ENCODE measurements around the gene ARHGAP24.
"Not testable (repeated sequence)": the region's sequence is repeated elsewhere in the genome, so short reads cannot be mapped to it uniquely, and the experiment has no call there.

Gene ARHGAP24

DNA sequence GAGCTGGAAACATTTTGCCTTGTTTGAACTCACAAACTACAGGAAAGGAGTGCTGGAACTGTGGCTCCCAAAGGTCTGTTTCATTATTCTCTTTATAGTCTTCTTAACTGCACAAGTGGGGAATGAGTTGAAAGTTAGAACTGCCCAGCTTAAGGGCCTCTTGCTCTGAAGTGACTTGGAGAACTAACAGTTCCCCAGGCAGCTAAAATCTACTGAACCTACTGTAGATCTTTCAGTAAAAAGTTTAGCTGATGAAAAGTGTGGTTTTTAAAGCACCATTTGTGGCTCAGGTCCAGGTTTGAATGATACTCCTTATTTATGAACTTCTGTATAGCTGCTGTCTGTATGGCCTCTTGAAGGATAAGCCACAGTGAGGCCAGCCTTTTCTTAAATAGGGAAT, 531.1 kb downstream of the ARHGAP24 start:
- DNase-seq (ENCODE audit: low read depth in 1 of 2, low spot score in 1 of 2), result no peak

DNA sequence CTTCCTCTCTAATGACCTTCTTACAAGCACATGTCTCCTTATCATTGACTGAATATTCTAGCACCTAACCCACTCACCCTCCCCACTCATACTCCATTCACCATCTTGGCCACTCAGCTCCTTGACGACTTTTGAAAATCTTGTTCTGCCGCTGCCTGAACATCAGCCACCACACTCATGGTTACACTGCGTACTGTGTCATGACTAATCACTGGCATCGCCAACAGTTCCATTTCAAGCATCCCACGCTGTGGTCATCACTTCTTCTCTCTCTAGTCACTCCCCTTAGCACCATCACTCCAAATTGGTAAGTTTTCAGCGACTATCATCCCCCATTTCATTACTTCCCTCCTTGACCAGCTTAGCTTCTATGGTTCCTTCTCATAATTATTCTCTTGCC, 532.1 kb downstream of the ARHGAP24 start:
- DNase-seq (ENCODE audit: low read depth in 1 of 2, low spot score in 1 of 2), result no peak

DNA sequence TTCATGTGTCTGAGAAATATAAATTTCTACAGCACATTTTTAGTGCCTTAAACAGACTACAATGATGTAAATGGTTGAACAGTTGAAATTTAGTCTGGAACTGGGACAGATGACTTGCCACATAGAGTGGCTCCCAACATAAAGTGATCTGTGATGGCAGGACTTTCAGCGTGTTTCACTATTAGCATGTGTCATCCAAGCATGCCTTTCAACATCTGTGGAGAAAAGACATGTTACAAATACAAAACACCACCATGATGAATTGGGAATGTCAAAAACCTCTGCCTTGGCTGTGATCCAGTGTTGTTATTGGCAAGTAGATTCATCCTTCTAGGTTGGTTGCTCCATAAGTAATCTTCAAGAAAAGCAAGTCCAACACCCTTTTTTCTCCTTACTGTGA, 536.2 kb downstream of the ARHGAP24 start:
- DNase-seq (ENCODE audit: low read depth in 1 of 2, low spot score in 1 of 2), result no peak

DNA sequence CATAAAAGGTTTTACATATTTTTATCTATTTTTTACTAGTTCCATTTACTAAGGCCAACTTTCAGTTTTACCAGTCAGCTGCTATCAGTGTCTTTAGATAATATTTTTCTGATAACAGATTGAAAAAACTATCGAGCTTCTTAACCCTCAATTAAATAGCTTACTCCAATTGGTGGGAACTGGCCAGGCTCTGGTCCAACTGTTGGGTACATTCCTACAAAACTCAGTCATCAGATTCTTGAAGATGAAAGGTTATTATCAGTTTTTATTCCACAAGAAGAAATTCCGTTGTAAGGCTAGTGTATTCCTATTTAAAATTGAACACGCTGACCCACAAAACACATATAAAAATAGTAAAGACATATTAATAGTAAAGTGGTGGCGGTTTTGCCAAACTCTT, 538.7 kb downstream of the ARHGAP24 start:
- DNase-seq (ENCODE audit: low read depth in 1 of 2, low spot score in 1 of 2), result no peak

DNA sequence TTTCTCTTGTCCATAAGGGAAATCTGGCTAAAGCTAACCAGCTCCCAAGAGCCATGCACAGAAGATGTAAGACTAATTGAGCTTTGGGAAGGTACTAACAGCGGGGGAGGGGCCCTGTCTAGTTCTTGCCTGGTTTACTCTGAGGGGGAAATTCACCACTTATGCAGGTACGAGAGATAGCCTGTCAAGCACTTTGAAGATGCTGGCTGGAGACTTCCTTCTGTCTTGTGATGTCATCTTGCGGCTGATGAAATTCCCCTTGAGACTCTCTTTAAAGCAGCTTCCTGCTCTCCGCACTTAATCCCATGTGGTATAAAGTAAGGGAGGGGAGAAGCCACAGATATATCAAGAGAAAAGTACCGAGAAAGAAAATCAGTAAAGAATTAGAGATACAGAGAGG, 539.6 kb downstream of the ARHGAP24 start:
- DNase-seq (ENCODE audit: low read depth in 1 of 2, low spot score in 1 of 2), result no peak

DNA sequence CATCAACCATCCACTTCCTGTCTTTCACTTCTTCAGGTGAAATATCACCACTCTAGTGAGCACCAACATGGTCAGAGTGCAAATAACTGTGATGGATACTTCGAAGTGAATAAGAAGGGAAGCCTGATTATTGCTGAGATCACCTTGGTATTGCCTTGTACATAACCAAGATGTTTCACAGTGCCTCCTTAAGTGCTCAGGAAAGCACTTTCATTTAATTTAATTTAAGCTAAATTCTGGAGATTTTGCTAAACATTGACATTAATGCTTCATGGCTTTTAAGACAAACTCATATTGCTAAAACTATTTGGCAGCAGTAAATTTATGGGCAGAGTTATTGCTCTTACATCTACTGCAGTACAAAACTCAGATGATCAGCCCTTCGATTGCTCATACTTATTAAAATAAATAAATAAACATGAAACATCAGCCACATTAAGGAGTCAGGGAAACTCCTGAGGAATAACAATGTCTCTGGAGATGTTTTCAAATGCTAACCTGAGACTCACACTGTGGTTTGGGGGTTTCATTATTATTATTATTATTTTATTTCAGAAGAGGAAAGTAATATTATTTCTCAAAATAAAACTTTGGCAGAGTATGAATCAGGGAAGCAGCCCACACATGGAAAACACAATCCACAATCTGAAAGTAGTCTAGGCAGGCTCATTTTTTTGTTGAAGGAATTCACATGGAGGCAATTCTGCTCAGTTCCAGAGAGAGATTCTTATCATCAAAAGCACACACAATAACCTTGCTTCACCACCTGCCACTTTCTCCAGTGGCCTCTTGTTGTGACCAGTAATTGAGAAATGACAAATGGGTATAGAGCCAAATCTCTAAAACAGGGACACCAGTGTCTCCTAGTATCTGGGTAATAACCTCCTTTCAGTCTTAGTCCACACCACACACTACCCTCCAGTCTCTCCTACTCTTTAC, 540.7 kb downstream of the ARHGAP24 start:
- no peak for DNase-seq (ENCODE audit: low read depth in 1 of 2, low spot score in 1 of 2)

DNA sequence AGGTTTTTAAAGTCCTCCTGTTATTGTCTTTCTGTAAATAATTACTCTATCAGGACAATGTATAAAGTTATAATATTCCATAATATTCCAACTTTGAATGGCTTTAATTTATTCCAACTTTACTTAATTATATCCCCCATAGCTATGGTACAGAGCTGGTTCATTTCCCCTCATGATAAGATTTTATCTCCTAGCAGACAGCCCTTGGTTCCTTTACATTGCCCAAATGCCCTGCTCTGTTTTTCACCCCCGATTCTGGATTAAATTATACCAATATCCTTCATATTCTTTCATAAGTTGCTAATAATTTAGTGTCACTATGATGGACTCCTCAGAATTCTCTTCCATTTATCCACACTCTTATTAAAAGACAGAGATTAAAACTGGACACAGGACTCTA, 544.4 kb downstream of the ARHGAP24 start:
- no peak for DNase-seq (ENCODE audit: low read depth in 1 of 2, low spot score in 1 of 2)

DNA sequence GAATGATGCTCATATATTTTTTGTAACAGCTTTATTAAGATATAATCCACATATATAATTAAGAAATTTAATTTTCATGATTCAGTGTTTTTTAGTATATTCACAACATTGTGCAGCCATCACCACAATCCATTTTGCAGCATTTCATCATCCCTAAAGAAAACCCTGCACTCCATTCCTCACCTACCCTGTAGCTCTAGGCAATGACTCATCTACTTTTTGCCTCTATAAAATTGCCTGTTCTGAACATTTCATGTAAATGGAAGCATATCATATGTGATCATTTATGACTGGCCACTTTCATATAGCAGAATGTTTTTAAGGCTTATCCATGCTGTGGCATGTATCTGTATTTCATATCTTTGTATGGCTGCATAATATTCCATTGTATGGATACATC, 545.0 kb downstream of the ARHGAP24 start:
- DNase-seq (ENCODE audit: low read depth in 1 of 2, low spot score in 1 of 2), result no peak

DNA sequence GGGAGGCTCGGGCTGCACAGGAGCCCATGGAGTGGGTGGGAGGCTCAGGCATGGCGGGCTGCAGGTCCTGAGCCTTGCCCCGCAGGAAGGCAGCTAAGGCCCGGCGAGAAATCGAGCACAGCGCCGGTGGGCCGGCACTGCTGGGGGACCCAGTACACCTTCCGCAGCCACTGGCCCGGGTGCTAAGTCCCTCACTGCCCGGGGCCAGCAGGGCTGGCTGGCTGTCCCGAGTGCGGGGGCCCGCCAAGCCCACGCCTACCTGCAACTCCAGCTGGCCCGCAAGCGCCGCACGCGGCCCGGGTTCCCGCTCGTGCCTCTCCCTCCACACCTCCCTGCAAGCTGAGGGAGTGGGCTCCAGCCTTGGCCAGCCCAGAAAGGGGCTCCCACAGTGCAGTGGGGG, 546.7 kb downstream of the ARHGAP24 start:
- not testable (repeated sequence) for DNase-seq (ENCODE audit: low read depth in 1 of 2, low spot score in 1 of 2)

DNA sequence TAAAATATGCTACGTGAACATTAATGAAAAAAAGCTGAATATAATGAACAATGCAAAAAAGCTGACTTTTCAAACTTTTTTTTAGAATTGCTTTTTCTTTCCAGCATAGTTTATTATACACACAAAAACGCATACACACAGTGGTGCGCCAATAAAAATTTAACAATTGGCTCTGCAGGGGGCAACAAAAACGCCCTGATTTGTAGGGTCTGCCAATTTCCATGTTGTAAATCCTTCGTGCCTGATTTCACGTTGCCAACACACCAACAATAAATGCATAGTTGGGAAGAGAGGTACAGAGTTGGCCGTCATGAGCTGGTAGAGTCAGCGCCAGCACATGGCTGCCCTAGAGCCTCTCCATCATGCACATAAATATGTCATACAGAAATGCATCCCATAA, 551.8 kb downstream of the ARHGAP24 start:
- no peak for DNase-seq (ENCODE audit: low read depth in 1 of 2, low spot score in 1 of 2)

DNA sequence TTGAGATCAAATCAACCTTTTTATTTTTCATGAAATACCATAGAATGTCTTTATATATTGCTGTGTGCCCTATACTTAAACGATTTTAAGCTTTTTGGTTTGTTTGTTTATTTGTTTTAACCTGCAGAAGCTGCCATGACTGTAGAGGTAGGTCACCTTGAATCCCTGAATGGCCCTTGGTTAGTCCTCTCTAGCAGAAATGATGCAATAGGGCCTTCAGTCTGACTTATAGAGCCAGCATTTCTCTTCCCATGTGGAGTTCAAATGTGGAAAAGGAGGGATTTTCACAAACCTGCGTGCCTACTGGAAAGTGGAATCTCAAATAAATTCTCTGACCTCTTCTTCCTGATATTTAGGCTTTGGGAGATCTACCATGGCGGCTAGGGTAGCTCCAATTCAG, 557.0 kb downstream of the ARHGAP24 start:
- no peak for DNase-seq (ENCODE audit: low read depth in 1 of 2, low spot score in 1 of 2)

DNA sequence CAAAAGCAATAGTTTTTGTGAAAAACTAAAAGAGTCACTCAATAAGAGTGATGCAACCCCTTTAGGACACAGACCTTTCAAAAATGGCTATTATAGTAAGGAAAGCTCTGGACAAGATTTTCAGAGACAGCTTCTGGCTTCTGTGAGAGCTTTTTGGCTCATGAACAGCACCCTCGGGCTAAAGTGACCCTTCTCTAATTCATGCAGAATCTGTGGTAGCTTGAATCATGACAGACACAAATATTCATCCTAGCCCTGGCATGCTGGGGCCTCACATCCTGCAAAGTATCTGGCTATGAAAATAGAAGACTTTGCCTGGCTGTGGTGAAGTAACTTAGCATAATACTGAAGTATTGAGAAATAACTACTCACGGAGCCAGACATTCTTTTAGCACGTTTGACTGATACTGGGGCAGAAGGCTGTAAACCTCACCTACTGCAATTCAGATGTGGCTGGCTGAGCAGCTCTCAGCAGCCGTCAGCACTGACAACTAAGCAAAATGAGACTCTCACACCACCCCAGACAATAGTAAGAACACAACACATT, 557.6 kb downstream of the ARHGAP24 start:
- DNase-seq (ENCODE audit: low read depth in 1 of 2, low spot score in 1 of 2), result no peak

DNA sequence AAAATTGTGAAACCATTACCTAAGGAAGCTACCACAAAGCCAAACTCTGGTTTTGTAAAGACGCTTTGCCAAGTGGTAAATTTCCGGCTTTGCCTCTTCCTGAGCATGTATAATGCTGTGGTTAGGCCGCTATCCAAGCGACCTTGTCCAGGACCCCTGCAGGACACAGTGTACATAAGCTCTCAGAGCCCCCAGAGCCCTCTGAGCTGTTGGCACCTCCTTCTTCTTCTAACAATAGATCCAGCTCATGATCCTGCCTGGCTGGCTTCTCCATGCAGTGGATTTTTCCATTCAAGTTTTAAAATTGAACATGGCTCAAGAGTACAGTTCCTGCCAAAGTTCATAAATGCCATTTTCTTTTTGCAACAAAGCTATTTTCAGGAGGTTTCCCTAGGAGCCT, 558.2 kb downstream of the ARHGAP24 start:
- DNase-seq (ENCODE audit: low read depth in 1 of 2, low spot score in 1 of 2), result no peak

DNA sequence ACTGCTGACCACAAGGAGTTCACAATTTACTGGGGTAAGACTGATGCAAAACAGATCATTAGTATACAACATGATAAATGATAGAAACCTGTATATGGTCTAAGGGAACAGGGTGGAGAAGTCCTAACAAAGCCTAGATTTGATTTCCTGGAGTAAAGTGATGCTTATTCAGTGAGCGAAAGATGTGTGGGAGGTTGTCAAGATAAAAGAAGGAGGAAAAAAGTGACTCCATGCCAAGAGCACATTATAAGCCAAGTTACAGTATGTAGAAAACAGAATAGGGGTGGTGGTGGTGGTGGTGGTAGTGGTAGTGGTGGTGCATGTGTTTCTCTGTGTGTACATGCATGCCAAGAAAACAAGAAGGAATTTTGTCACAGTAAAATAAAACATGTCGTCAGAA, 559.7 kb downstream of the ARHGAP24 start:
- DNase-seq (ENCODE audit: low read depth in 1 of 2, low spot score in 1 of 2), result no peak

DNA sequence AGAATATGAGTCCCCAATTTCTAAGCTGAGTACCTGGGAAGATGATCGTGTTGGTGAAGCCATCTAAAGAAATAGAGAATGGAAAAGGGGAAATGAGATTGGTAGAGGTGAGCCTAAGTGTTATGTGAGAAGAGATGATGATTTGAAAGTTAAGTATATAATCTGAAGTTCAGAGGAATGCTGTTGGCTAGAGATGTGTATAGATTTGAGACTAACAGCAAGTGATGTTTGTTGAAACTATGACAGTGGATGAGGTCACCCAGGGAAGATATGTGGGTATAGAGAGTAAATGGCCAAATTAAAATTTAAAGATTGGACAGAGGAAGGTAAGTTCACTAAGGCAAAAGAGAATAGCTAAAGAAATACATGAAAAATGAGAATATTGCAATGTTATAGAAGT, 560.7 kb downstream of the ARHGAP24 start:
- DNase-seq (ENCODE audit: low read depth in 1 of 2, low spot score in 1 of 2), result no peak

DNA sequence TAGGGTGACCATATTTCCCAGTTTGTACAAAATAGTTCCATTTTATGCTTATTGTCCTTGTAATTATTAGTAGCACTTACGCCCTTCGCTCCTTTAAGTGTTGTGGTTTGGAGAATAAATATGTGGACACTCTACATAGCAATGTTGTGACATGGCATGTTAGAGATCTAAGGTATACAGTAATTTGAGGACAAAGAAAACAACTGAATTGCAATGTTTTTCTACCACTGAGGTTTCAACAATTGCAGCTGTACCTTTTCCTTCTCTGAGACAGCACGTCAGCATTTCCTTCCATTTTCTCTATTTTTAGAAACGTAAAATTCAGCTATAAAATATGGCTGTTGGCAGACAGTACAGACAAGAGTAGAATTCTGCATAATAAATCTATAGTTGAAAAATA, 561.8 kb downstream of the ARHGAP24 start:
- DNase-seq (ENCODE audit: low read depth in 1 of 2, low spot score in 1 of 2), result no peak

DNA sequence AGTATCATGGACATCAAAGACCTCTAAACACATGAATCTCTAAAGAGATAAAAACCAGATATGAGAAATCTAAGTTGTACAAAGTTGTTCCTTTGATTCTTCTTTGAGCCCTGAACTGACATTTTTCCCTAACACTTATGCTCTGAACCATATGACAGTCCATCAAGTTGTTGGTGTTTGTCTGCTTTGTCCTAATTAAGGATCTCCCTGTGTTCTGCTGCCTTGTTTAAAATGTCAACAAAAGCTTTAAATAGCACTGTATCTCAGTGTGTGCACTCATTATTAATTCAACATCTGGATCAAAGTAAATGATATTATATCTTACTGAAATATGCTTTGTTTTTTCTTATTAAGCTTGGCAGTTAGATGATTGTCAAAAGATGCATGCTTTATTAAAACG, 563.1 kb downstream of the ARHGAP24 start:
- DNase-seq (ENCODE audit: low read depth in 1 of 2, low spot score in 1 of 2), result no peak

DNA sequence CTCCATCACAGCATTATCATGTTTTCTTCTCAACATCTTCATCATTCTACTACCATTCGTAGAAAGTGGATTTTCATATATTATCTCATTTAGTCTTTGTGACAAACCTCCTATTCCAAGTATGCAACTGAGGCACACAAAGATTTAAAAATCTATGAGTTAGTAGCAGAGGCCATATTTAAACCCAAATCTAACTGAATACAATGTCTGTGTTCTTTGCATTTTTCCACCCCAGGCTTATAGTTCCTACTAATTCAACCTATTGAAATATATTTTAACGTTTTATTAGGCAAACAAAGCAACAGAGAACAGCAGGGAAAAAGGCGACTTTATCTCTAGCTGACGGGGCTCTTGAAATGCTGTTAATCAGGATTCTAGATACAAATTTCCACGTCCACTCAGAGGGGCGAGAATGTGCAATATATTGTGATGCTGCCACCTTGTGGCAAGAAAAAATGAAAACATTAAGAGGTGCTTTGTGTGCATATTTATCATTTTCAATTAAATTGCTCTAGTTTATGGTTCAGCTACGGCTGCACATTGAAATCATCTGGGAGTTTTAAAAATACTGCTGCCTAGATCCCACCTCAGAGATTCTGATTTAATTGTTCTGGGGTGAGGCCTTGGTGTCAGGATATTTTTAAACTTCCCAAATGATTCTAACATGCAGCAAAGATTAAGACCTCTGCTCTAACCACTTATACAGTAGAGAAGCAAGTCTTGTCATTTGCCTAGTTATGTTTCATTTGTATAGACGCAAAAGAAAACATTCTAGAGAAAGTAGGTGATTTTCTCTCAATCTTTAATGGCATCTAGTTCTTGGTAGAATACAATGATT, 569.0 kb downstream of the ARHGAP24 start:
- DNase-seq (ENCODE audit: low read depth in 1 of 2, low spot score in 1 of 2), result no peak

DNA sequence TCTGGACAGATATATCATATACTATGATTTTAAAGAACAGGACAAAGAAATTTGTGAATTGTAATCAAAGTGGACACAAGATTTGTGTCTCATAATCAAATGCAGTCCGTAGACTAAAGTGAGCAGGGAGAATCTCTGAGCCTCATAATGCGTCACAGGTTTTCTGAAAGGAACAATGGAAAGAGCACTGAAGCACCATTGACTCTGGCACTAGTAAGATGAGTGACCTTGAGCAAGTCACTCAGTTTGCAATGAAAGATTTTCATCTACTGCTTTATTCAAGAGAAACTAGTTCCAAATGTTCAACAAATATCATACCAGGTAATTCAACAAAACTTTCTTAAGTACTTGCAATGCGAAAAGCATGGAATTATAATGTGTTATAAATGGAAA, 569.6 kb downstream of the ARHGAP24 start:
- no peak for DNase-seq (ENCODE audit: low read depth in 1 of 2, low spot score in 1 of 2)

DNA sequence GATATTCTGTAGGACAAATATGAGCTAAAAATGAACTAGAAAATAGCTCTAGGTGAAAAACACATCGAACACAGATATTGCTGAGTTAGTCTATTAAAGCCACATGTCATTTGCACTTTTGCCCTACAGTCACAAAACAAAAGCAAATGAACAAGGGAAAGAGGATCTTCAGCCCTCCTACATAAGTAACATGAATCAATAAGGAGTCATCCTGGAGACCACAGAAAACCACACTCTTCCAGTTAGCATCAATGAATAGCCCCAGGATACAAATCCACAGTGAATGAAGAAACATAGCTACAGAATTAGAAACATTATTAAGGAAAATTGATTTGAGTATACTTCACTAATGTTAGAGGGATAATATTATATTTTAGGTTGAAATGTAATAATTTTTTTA, 573.5 kb downstream of the ARHGAP24 start:
- no peak for DNase-seq (ENCODE audit: low read depth in 1 of 2, low spot score in 1 of 2)

DNA sequence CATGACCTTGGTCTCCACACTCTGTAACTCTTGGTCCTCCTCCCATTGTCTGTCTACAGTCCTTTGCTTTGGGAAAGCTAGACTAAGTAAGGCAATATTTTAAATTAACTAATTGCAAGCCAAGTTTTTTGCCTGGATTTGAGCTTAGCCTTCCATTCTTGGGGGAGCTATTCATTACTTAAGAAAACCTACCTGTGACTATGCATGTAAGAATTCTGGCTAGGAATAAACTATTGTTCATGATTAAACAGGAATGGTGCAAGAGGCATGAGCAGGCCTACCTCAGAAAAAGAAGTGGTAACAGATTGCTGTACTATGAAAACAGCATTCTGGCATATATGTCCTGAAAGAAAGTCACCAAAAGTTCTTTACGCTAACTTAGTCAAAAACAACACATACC, 575.5 kb downstream of the ARHGAP24 start:
- no peak for DNase-seq (ENCODE audit: low read depth in 1 of 2, low spot score in 1 of 2)

Data from activated T-helper 1 cell treated with anti-CD3 and anti-CD28 coated beads, Interleukin-2, amount 50 U/mL, for 16 hours (primary cell).